Measurements from ENCODE around the gene CALY.
A peak's percentile ranks its signal among the peaks of the same experiment; 100 is the strongest.

CALY gene

GRCh38 chr10:133359554-133359971 lies 22.9 kb upstream of the CALY start:
- H3K4me3 Mint-ChIP-seq, result no peak overlapping the region
- DNase-seq, result no peak
- peaks cover 3% of the 10 kb centered on the region for H3K27me3 Mint-ChIP-seq
- no peak overlapping the region for H3K27ac Mint-ChIP-seq
- peaks cover 6% of the 10 kb centered on the region for H3K4me1 Mint-ChIP-seq
- peaks cover 2% of the 10 kb centered on the region for H3K36me3 Mint-ChIP-seq
- no peaks in the 10 kb centered on the region for H3K9me3 Mint-ChIP-seq
- CTCF ChIA-PET, result interaction anchor here (1.0 kb wide), 1 partner anchor 30 kb away, joined by 4 read pairs; no protein-coding TSS in a partner anchor

- H3K4me1 Mint-ChIP-seq, result peaks cover 6% of the 10 kb centered on the region
- CTCF ChIA-PET, result interaction anchor here (0.7 to 1.0 kb wide), 2 partner anchors 29 to 30 kb away, joined by 3 to 4 read pairs; no protein-coding TSS in a partner anchor
- H3K4me3 Mint-ChIP-seq, result no peak overlapping the region
- peaks cover 3% of the 10 kb centered on the region for H3K27me3 Mint-ChIP-seq
- H3K9me3 Mint-ChIP-seq, result no peaks in the 10 kb centered on the region
- no peak for DNase-seq
- no peaks in the 10 kb centered on the region for H3K36me3 Mint-ChIP-seq
- H3K27ac Mint-ChIP-seq, result no peak overlapping the region
These were observed 22.2 kb upstream of the CALY start for GRCh38 chr10:133358925-133359310.

GRCh38 chr10:133358162-133358924 lies 21.6 kb upstream of the CALY start:
- no peak overlapping the region for H3K27ac Mint-ChIP-seq
- H3K4me1 Mint-ChIP-seq, result peaks cover 6% of the 10 kb centered on the region
- H3K9me3 Mint-ChIP-seq, result no peaks in the 10 kb centered on the region
- CTCF ChIA-PET, result interaction anchor here (0.7 kb wide), 1 partner anchor 29 kb away, joined by 3 read pairs; no protein-coding TSS in a partner anchor
- H3K27me3 Mint-ChIP-seq, result peaks cover 3% of the 10 kb centered on the region
- no peak for DNase-seq
- no peak overlapping the region for H3K4me3 Mint-ChIP-seq
- H3K36me3 Mint-ChIP-seq, result no peaks in the 10 kb centered on the region

- Mint-ChIP-seq H3K4me1 (peaks cover 6% of the 10 kb centered on the region), H3K27ac (no peak within 1 kb of the TSS), H3K36me3 (no peaks in the 10 kb centered on the region), H3K27me3 (peaks cover 3% of the 10 kb centered on the region), H3K4me3 (peak within 1 kb of the TSS; percentile 73), H3K9me3 (no peaks in the 10 kb centered on the region)
- peak; percentile 83 for DNase-seq
- CTCF ChIA-PET, result no interaction called here
These were observed 20.8 kb upstream of the CALY start, which contains the start of gene FUOM for GRCh38 chr10:133357285-133358161. Gene FUOM, minus strand, starts transcription at chr10:133358019. Its CDS starts 12 bp downstream, at chr10:133358007.

GRCh38 chr10:133356549-133357284 lies 20.0 kb upstream of the CALY start:
- Mint-ChIP-seq H3K27me3 (peaks cover 5% of the 10 kb centered on the region), H3K4me1 (peaks cover 6% of the 10 kb centered on the region), H3K4me3 (peak overlapping the region; percentile 73), H3K27ac (no peak overlapping the region), H3K36me3 (no peaks in the 10 kb centered on the region), H3K9me3 (no peaks in the 10 kb centered on the region)
- DNase-seq, result no peak
- CTCF ChIA-PET, result interaction anchor here (1.3 kb wide), 1 partner anchor 28 kb away, joined by 3 read pairs; no protein-coding TSS in a partner anchor

- peak overlapping the region; percentile 63 for H3K4me3 Mint-ChIP-seq
- no peak overlapping the region for H3K27ac Mint-ChIP-seq
- H3K27me3 Mint-ChIP-seq, result peaks cover 8% of the 10 kb centered on the region
- no peaks in the 10 kb centered on the region for H3K36me3 Mint-ChIP-seq
- DNase-seq, result no peak
- CTCF ChIA-PET, result interaction anchor here (1.3 kb wide), 1 partner anchor 27 kb away, joined by 3 read pairs; no protein-coding TSS in a partner anchor
- H3K9me3 Mint-ChIP-seq, result no peaks in the 10 kb centered on the region
- peaks cover 6% of the 10 kb centered on the region for H3K4me1 Mint-ChIP-seq
These were observed 19.3 kb upstream of the CALY start for GRCh38 chr10:133355991-133356390.

- peaks cover 6% of the 10 kb centered on the region for H3K4me1 Mint-ChIP-seq
- no peaks in the 10 kb centered on the region for H3K36me3 Mint-ChIP-seq
- no peak overlapping the region for H3K27ac Mint-ChIP-seq
- CTCF ChIA-PET, result no interaction called here
- H3K4me3 Mint-ChIP-seq, result no peak overlapping the region
- H3K27me3 Mint-ChIP-seq, result peaks cover 8% of the 10 kb centered on the region
- H3K9me3 Mint-ChIP-seq, result no peaks in the 10 kb centered on the region
- DNase-seq, result no peak
These were observed 18.6 kb upstream of the CALY start for GRCh38 chr10:133355266-133355665.

GRCh38 chr10:133354672-133355240 lies 18.1 kb upstream of the CALY start:
- Mint-ChIP-seq H3K27ac (no peak overlapping the region), H3K27me3 (peaks cover 8% of the 10 kb centered on the region), H3K36me3 (no peaks in the 10 kb centered on the region), H3K4me3 (no peak overlapping the region), H3K4me1 (peaks cover 6% of the 10 kb centered on the region), H3K9me3 (no peaks in the 10 kb centered on the region)
- no peak for DNase-seq
- CTCF ChIA-PET, result interaction anchor here (3.5 kb wide), 1 partner anchor 26 kb away, joined by 12 read pairs; no protein-coding TSS in a partner anchor

- no peak overlapping the region for H3K4me3 Mint-ChIP-seq
- no peak overlapping the region for H3K27ac Mint-ChIP-seq
- H3K27me3 Mint-ChIP-seq, result peaks cover 12% of the 10 kb centered on the region
- H3K4me1 Mint-ChIP-seq, result peaks cover 6% of the 10 kb centered on the region
- CTCF ChIA-PET, result interaction anchor here (0.7 to 3.5 kb wide), 2 partner anchors 25 to 258 kb away, joined by 3 to 12 read pairs; no protein-coding TSS in a partner anchor
- no peaks in the 10 kb centered on the region for H3K36me3 Mint-ChIP-seq
- no peak for DNase-seq
- H3K9me3 Mint-ChIP-seq, result no peaks in the 10 kb centered on the region
These were observed 17.4 kb upstream of the CALY start for GRCh38 chr10:133353988-133354605.

- Mint-ChIP-seq H3K27ac (no peak overlapping the region), H3K4me3 (no peak overlapping the region), H3K27me3 (peaks cover 14% of the 10 kb centered on the region), H3K9me3 (no peaks in the 10 kb centered on the region), H3K4me1 (peaks cover 6% of the 10 kb centered on the region), H3K36me3 (no peaks in the 10 kb centered on the region)
- CTCF ChIA-PET, result interaction anchor here (0.7 to 3.5 kb wide), 2 partner anchors 24 to 258 kb away, joined by 3 to 12 read pairs; no protein-coding TSS in a partner anchor
- no peak for DNase-seq
These were observed 16.7 kb upstream of the CALY start for GRCh38 chr10:133353202-133353959.

GRCh38 chr10:133351408-133352318 lies 15.0 kb upstream of the CALY start:
- no peak overlapping the region for H3K4me3 Mint-ChIP-seq
- H3K27ac Mint-ChIP-seq, result no peak overlapping the region
- peaks cover 3% of the 10 kb centered on the region for H3K4me1 Mint-ChIP-seq
- CTCF ChIA-PET, result interaction anchor here (3.5 kb wide), 1 partner anchor 22 kb away, joined by 12 read pairs; no protein-coding TSS in a partner anchor
- DNase-seq, result no peak
- no peaks in the 10 kb centered on the region for H3K9me3 Mint-ChIP-seq
- H3K27me3 Mint-ChIP-seq, result peaks cover 25% of the 10 kb centered on the region
- H3K36me3 Mint-ChIP-seq, result no peaks in the 10 kb centered on the region

GRCh38 chr10:133350950-133351329 lies 14.2 kb upstream of the CALY start:
- Mint-ChIP-seq H3K27me3 (peaks cover 28% of the 10 kb centered on the region), H3K4me1 (no peaks in the 10 kb centered on the region), H3K36me3 (no peaks in the 10 kb centered on the region), H3K27ac (no peak overlapping the region), H3K9me3 (no peaks in the 10 kb centered on the region), H3K4me3 (no peak overlapping the region)
- DNase-seq, result no peak
- CTCF ChIA-PET, result no interaction called here
